ENCODE data around the gene BDH1.

BDH1 gene

DNA sequence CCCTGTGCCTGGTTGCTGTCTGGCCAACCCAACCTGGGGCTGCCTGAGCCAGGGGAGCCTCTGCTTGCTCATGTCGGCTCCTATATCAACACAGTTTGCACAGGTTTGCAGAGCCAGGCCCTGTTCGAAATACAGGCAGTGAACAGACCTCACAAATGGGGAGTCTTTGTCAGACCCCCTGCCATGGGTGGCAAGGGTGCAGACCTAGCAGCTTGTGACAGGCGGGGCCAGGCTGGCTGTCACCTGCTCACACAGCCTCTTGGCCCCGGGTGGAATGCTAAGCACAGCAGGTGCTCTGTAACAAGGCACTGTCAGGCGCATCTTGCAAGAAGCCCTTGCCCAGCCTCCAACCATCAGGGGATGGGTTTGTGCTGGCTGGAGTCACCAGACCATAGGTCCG lies 47.3 kb downstream of the BDH1 start:
- no peak for DNase-seq (ENCODE audit: low spot score)
- TF ChIP-seq CTCF (IDR thresholded peaks at IDR 0.05; ENCODE audit: extremely low read depth, missing control alignments): no peak

GRCh38 chr3:197508051-197508451 lies 47.7 kb downstream of the BDH1 start:
- no peak for TF ChIP-seq CTCF (IDR thresholded peaks at IDR 0.05; ENCODE audit: extremely low read depth, missing control alignments)

DNA sequence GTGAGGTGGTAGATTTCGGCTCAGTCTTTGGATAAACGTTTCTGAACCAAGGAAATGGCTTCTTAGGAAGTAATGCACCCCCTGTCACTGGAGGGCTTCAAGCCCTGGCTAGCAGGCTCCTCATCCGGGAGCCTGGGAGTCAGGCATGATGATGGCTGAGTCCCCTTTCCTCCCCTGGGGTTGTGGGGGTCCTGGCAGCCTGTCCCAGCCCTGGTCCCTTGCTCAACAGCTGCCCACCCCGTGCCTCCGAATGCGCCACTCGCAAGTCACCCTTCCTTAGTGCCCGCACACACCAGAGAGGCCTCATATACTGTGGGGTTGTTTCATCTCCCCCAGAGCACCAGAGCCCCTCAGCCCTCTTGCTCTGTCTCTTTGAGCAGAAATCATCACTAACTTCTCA lies 48.2 kb downstream of the BDH1 start:
- TF ChIP-seq CTCF (IDR thresholded peaks at IDR 0.05; ENCODE audit: extremely low read depth, missing control alignments): no peak
- no peak for DNase-seq (ENCODE audit: low spot score)

More at GRCh38 chr3:197508051-197508451, 47.7 kb downstream of the BDH1 start:
- no peak for DNase-seq (ENCODE audit: low spot score)

DNA sequence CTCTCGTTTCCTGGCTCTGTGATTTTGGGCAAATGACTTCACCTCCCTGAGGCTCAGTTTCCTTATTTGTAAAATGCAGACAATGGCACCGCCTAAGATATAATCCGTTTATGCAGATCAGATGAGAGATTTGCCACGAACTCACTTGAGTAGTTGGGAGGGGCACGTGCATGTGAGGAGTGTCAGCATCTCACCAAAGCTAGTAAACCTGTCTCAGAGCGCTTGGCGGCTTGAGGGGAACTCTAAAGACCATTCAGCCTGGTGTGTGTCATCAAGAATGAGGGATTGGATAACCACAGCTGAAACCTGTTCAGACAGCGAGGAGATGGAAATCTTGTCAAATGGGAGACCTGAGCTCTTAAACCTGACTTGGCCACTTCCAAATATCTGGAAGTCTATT lies 48.7 kb downstream of the BDH1 start:
- TF ChIP-seq CTCF (IDR thresholded peaks at IDR 0.05; ENCODE audit: extremely low read depth, missing control alignments): no peak
- no peak for DNase-seq (ENCODE audit: low spot score)

- no peak for TF ChIP-seq CTCF (IDR thresholded peaks at IDR 0.05; ENCODE audit: extremely low read depth, missing control alignments)
- DNase-seq (ENCODE audit: low spot score): no peak
Observed at GRCh38 chr3:197505796-197506548, 49.8 kb downstream of the BDH1 start.

GRCh38 chr3:197504641-197505121 lies 51.1 kb downstream of the BDH1 start:
- no peak for DNase-seq (ENCODE audit: low spot score)
- no peak for TF ChIP-seq CTCF (IDR thresholded peaks at IDR 0.05; ENCODE audit: extremely low read depth, missing control alignments)

DNA sequence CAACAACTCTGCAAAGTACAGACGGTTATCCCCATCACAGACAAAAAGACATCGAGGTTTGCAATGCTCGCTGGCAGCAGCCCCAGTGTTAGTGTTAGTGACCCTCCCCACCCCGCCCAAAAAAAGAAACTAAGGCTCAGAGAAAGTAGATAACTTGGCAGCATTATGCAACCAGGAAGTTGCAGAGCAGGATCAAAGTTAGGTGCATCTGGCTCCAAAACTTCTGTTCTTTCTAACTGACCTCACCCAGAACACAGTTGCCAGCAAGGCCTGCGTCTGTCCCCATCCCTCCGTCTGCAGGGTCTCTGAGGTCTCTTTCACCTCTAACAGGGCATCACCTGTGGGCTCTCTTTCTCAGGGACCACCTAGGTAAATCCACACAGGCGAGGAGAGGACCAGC lies 51.5 kb downstream of the BDH1 start:
- no peak for TF ChIP-seq CTCF (IDR thresholded peaks at IDR 0.05; ENCODE audit: extremely low read depth, missing control alignments)
- DNase-seq (ENCODE audit: low spot score): no peak
